PFSK-1 (cell line): ENCODE data around the gene GINS2.

Experiments
- FOXP2 ChIP-seq: optimal IDR thresholded peaks from 2 replicates; pipeline ENCODE3; 2011; ENCODE audit warnings: borderline replicate concordance, control low read depth, inconsistent platforms; ENCODE audit not compliant: insufficient read depth; ENCODE audit errors: extremely low read length, extremely low read depth
- POLR2AphosphoS5 ChIP-seq: IDR thresholded peaks from 2 replicates; pipeline ENCODE4 v1.6.1; 2012; ENCODE audit warnings: low read depth, mild to moderate bottlenecking, control low read depth, low read length, moderate library complexity
- SIN3A ChIP-seq: IDR thresholded peaks from 2 replicates; pipeline ENCODE4 v1.6.1; 2012; ENCODE audit warnings: mild to moderate bottlenecking, low read length, moderate library complexity, borderline replicate concordance; ENCODE audit not compliant: insufficient read depth
- TAF1 ChIP-seq: IDR thresholded peaks from 2 replicates; pipeline ENCODE4 v1.6.1; 2012; ENCODE audit warnings: low read length, control low read depth, borderline replicate concordance; ENCODE audit not compliant: insufficient read depth
- TF ChIP-seq, protein P1 (sequence below), 2 experiments: IDR thresholded peaks; 2 replicates each; pipeline versions ENCODE4 v1.6.1 to v1.8.0; 2011 to 2012; ENCODE audit warnings: low read depth in 2 of 2, low read length in 2 of 2, control low read depth in 1 of 2, inconsistent platforms in 1 of 2, mild to moderate bottlenecking in 1 of 2, moderate library complexity in 1 of 2; ENCODE audit not compliant: insufficient read depth in 1 of 2

GINS2 gene

GRCh38 chr16:85635545-85636140 is 53.1 kb downstream of the GINS2 start:
- TF ChIP-seq, protein P1, sequence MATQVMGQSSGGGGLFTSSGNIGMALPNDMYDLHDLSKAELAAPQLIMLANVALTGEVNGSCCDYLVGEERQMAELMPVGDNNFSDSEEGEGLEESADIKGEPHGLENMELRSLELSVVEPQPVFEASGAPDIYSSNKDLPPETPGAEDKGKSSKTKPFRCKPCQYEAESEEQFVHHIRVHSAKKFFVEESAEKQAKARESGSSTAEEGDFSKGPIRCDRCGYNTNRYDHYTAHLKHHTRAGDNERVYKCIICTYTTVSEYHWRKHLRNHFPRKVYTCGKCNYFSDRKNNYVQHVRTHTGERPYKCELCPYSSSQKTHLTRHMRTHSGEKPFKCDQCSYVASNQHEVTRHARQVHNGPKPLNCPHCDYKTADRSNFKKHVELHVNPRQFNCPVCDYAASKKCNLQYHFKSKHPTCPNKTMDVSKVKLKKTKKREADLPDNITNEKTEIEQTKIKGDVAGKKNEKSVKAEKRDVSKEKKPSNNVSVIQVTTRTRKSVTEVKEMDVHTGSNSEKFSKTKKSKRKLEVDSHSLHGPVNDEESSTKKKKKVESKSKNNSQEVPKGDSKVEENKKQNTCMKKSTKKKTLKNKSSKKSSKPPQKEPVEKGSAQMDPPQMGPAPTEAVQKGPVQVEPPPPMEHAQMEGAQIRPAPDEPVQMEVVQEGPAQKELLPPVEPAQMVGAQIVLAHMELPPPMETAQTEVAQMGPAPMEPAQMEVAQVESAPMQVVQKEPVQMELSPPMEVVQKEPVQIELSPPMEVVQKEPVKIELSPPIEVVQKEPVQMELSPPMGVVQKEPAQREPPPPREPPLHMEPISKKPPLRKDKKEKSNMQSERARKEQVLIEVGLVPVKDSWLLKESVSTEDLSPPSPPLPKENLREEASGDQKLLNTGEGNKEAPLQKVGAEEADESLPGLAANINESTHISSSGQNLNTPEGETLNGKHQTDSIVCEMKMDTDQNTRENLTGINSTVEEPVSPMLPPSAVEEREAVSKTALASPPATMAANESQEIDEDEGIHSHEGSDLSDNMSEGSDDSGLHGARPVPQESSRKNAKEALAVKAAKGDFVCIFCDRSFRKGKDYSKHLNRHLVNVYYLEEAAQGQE (IDR thresholded peaks at IDR 0.05; ENCODE audit: insufficient read depth in 1 of 2, low read depth in 2 of 2, low read length in 2 of 2), result no peak
- TF ChIP-seq FOXP2 (no peak), SIN3A (no peak), TAF1 (no peak), POLR2AphosphoS5 (no peak)

- TF ChIP-seq FOXP2 (no peak), SIN3A (no peak), POLR2AphosphoS5 (no peak), TAF1 (no peak)
- TF ChIP-seq, protein P1 (IDR thresholded peaks at IDR 0.05; ENCODE audit: insufficient read depth in 1 of 2, low read depth in 2 of 2, low read length in 2 of 2), result no peak
Measured at GRCh38 chr16:85634747-85635544, 53.8 kb downstream of the GINS2 start.

DNA sequence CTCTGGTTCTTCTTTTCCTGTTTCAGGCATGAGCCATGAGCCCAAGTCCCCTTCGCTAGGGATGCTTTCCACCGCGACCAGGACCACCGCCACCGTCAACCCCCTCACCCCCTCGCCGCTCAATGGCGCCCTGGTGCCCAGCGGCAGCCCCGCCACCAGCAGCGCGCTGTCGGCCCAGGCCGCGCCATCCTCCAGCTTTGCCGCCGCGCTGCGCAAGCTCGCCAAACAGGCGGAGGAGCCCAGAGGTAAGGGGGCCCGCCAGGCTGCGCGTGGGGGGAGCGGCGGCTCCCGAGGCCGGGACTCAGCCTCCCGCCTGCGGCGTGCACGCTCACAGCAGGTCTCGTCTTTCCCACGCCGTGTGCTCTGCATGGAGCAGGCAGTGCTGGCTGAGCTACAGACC is 54.9 kb downstream of the GINS2 start:
- TF ChIP-seq TAF1, result no peak
- TF ChIP-seq SIN3A, result no peak
- TF ChIP-seq FOXP2, result no peak
- TF ChIP-seq, protein P1 (IDR thresholded peaks at IDR 0.05; ENCODE audit: insufficient read depth in 1 of 2, low read depth in 2 of 2, low read length in 2 of 2), result no peak
- no peak for TF ChIP-seq POLR2AphosphoS5

DNA sequence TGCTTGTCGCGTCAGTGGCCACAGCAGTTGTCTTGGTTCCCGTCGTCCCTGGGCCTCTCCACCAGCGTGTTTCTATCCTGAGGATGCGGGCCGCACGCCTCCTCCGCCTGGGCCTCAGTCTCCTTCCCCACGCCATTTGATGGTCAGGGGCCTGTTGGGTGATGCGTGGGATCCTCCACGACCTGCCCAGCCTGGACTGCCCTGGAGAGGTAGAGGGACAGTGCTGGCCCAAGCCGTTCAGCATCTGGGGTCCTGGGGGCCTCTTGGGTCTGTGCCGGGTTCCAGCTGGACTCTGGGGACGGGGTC is 55.4 kb downstream of the GINS2 start:
- TF ChIP-seq POLR2AphosphoS5, result no peak

- TF ChIP-seq SIN3A (no peak), POLR2AphosphoS5 (no peak), FOXP2 (no peak), TAF1 (no peak)
- TF ChIP-seq, protein P1 (IDR thresholded peaks at IDR 0.05; ENCODE audit: insufficient read depth in 1 of 2, low read depth in 2 of 2, low read length in 2 of 2), result no peak
Measured at GRCh38 chr16:85632709-85633437, 55.9 kb downstream of the GINS2 start.
